Fibroblast of lung (primary cell): ENCODE measurements around the gene SPANXN5.

Experiments used
- CTCF ChIP-seq, 2 donors: IDR thresholded peaks in 1 of 2; conservative IDR thresholded peaks in 1 of 2; 1 replicate in 1 of 2; 2 replicates in 1 of 2; pipeline ENCODE4 v1.5.1; 2011 to 2012; ENCODE audit warnings: low read length in 2 of 2, control low read depth in 1 of 2, inconsistent platforms in 1 of 2, low read depth in 1 of 2, mild to moderate bottlenecking in 1 of 2
- EZH2 ChIP-seq: IDR thresholded peaks from 2 replicates; pipeline ENCODE4 v1.5.1; 2012; ENCODE audit warnings: low read length, control low read depth, mild to moderate bottlenecking; ENCODE audit errors: missing control alignments

GRCh38 chrX:52839137-52839536, 41.9 kb upstream of the SPANXN5 start:
- TF ChIP-seq CTCF (conservative IDR thresholded peaks at IDR 0.05 in 1 of 2, IDR thresholded peaks at IDR 0.05 in 1 of 2; ENCODE audit: low read depth in 1 of 2, low read length in 2 of 2) = no peak
- no peak for TF ChIP-seq EZH2
